ENCODE data around the gene SELE. TPM values are rescaled to one million over a fixed set of nuclear protein-coding genes. Genes with fewer than 3 reads are reported as not detected.
A peak's percentile ranks its signal among the peaks of the same experiment; 100 is the strongest.

The SELE gene
- not detected in 2 replicates for polyA plus RNA-seq (2011; rRNA removed)
- not detected in 2 replicates for polyA plus RNA-seq (2012; cell fraction: cytosol; rRNA removed)
- polyA plus RNA-seq (2012; cell fraction: nucleus; rRNA removed): not detected in 2 replicates
- not detected in 3 replicates for polyA plus RNA-seq (2017; fragmentation: RNase III; extraction: RNeasy Plus Mini Kit Qiagen cat#74134 plus additional on column Dnase treatment)
- not detected in 2 replicates for polyA minus RNA-seq (2011; rRNA and poly(A)+ RNA removed)

- POLR2A ChIA-PET: no interaction called here
- DNase-seq (ENCODE audit: low read depth in 1 of 2, low spot score in 1 of 2) (no peak), ATAC-seq (no peak), FAIRE-seq (no peak)
- Histone ChIP-seq H3K27ac (no peak within 1 kb of the TSS), H3K9me3 (no peaks in the 10 kb centered on the region), H3K4me1 (no peaks in the 10 kb centered on the region), H3K4me3 (no peak within 1 kb of the TSS), H3K4me2 (no peak within 1 kb of the TSS)
- TF ChIP-seq POLR2A (IDR thresholded peaks at IDR 0.05; ENCODE audit: low read length): no peak
- TF ChIP-seq BHLHE40 (IDR thresholded peaks at IDR 0.05; ENCODE audit: low read depth, low read length): no peak
- no peak for TF ChIP-seq E2F6 (IDR thresholded peaks at IDR 0.05; ENCODE audit: borderline replicate concordance, low read depth)
- no peak for TF ChIP-seq NPAS2 (CRISPR knock-in tag; IDR thresholded peaks at IDR 0.05; ENCODE audit: borderline replicate concordance)
- TF ChIP-seq ZFP36 (IDR thresholded peaks at IDR 0.05; ENCODE audit: borderline replicate concordance, partially characterized antibody): no peak
- 42% methylated on average over 7 of the region's 7 CpGs for WGBS (ENCODE audit: missing lambda C conversion rate)
- CTCF ChIA-PET: interaction anchor here (1.1 kb wide), 1 partner anchor 22 kb away, joined by 3 read pairs; no protein-coding TSS in a partner anchor
Observed at GRCh38 chr1:169733924-169734323, at the start of gene SELE. Gene SELE, minus strand, starts transcription at chr1:169734079. Its CDS starts 467 bp downstream, at chr1:169733612.

GRCh38 chr1:169782596-169782995 lies 48.7 kb upstream of the SELE start:
- peak overlapping the region in 1 of 2 experiments; percentile 83; a peak in 2 of 6 replicates for H3K27ac ChIP-seq
- DNase-seq (ENCODE audit: low read depth in 1 of 2, low spot score in 1 of 2) (no peak), ATAC-seq (no peak), FAIRE-seq (no peak)
- POLR2A ChIA-PET: interaction anchor here (1.4 kb wide), 1 partner anchor 12 kb away, joined by 4 read pairs; the partner anchor contains the start of gene METTL18
- peaks cover 21% of the 10 kb centered on the region for H3K4me1 ChIP-seq
- TF ChIP-seq HOXB13 (CRISPR knock-in tag; IDR thresholded peaks at IDR 0.05; ENCODE audit: low read depth) (no peak), TFCP2L1 (CRISPR knock-in tag; IDR thresholded peaks at IDR 0.05) (no peak), ZSCAN20 (CRISPR knock-in tag; IDR thresholded peaks at IDR 0.05) (no peak), ZFP36 (IDR thresholded peaks at IDR 0.05; ENCODE audit: borderline replicate concordance, partially characterized antibody) (no peak), USF2 (IDR thresholded peaks at IDR 0.05) (no peak), HOXA7 (CRISPR knock-in tag; IDR thresholded peaks at IDR 0.05) (no peak), NR3C1 (IDR thresholded peaks at IDR 0.05) (no peak), JUNB (IDR thresholded peaks at IDR 0.05) (no peak), E2F6 (IDR thresholded peaks at IDR 0.05; ENCODE audit: borderline replicate concordance, low read depth) (no peak), HOXB5 (CRISPR knock-in tag; IDR thresholded peaks at IDR 0.05) (no peak), ATOH8 (CRISPR knock-in tag; IDR thresholded peaks at IDR 0.05; ENCODE audit: low read depth) (no peak), NFE2L2 (conservative IDR thresholded peaks at IDR 0.05; ENCODE audit: low read length) (no peak), GATA3 (IDR thresholded peaks at IDR 0.05; ENCODE audit: borderline replicate concordance) (no peak), SMC3 (IDR thresholded peaks at IDR 0.05) (no peak), RFX5 (IDR thresholded peaks at IDR 0.05) (no peak), CBX2 (IDR thresholded peaks at IDR 0.05; ENCODE audit: borderline replicate concordance, low read depth) (no peak), HEYL (CRISPR knock-in tag; IDR thresholded peaks at IDR 0.05) (no peak), MAFK (IDR thresholded peaks at IDR 0.05; ENCODE audit: partially characterized antibody) (no peak), PBX3 (IDR thresholded peaks at IDR 0.05) (no peak), EHMT2 (IDR thresholded peaks at IDR 0.05; ENCODE audit: low read depth) (no peak)
- no peaks in the 10 kb centered on the region for H3K9me3 ChIP-seq
- H3K4me2 ChIP-seq: no peak overlapping the region
- 69% methylated on average over 3 of the region's 3 CpGs for WGBS (ENCODE audit: missing lambda C conversion rate)
- no peak overlapping the region for H3K4me3 ChIP-seq
- CTCF ChIA-PET: interaction anchor here (1.4 kb wide), 1 partner anchor 27 kb away, joined by 5 read pairs; no protein-coding TSS in a partner anchor

Data from A549 (cell line).